OCI-LY1 (cell line): ENCODE data around the gene LNX1.

Experiments
- EZH2 ChIP-seq: fragments of 200-600 bp; sonication (generic), shearing (Covaris generic); IDR thresholded peaks from 2 replicates; pipeline ENCODE4 v1.8.0; 2017; ENCODE audit warnings: borderline replicate concordance, mixed run types, mild to moderate bottlenecking, antibody characterized with exemption, low read length, moderate library complexity, mixed read lengths
- TF ChIP-seq, protein P1 (sequence below): fragments of 200-600 bp; sonication (generic), shearing (Covaris generic); IDR thresholded peaks from 2 replicates; pipeline ENCODE4 v1.5.1; 2017; ENCODE audit warnings: mild to moderate bottlenecking, antibody characterized with exemption, low read length, moderate library complexity, mixed read lengths

DNA sequence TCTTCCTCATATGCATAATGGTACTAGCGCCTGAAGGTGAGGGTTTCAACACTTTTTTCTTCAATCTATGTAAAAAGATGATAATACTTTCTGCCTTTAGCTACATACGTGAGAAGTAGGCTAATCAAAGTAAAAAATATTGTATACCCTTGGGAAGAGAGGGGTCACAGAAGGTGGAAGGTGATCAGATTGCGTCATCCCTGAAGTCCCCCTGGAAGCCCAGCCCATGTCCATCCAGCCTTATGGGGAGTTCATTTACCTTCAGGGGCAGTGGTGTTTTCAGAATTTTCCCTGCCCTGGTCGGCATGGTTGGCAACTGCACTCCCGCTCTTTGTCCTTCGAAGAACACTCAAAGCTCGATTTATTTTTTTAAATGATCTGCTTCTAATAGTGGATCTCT is 84.2 kb downstream of the LNX1 start:
- TF ChIP-seq, protein P1, sequence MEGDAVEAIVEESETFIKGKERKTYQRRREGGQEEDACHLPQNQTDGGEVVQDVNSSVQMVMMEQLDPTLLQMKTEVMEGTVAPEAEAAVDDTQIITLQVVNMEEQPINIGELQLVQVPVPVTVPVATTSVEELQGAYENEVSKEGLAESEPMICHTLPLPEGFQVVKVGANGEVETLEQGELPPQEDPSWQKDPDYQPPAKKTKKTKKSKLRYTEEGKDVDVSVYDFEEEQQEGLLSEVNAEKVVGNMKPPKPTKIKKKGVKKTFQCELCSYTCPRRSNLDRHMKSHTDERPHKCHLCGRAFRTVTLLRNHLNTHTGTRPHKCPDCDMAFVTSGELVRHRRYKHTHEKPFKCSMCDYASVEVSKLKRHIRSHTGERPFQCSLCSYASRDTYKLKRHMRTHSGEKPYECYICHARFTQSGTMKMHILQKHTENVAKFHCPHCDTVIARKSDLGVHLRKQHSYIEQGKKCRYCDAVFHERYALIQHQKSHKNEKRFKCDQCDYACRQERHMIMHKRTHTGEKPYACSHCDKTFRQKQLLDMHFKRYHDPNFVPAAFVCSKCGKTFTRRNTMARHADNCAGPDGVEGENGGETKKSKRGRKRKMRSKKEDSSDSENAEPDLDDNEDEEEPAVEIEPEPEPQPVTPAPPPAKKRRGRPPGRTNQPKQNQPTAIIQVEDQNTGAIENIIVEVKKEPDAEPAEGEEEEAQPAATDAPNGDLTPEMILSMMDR = no peak
- TF ChIP-seq EZH2 = no peak
